GM18867 (cell line): ENCODE results near the gene TIMM9.
"Not testable (repeated sequence)": the region's sequence is repeated elsewhere in the genome, so short reads cannot be mapped to it uniquely, and the experiment has no call there.

Experiments used
- ATAC-seq: cut with Tn5 transposase; IDR thresholded peaks from one replicate; pipeline ENCODE4 v1.9.1; 2021; ENCODE audit warnings: mild to moderate bottlenecking, moderate library complexity; ENCODE audit not compliant: unreplicated experiment

The TIMM9 gene

GRCh38 chr14:58398895-58399294 is 28.4 kb downstream of the TIMM9 start:
- no peak for ATAC-seq

- no peak for ATAC-seq
Observed at GRCh38 chr14:58398495-58398894, 28.8 kb downstream of the TIMM9 start.

- no peak for ATAC-seq
Observed at GRCh38 chr14:58397156-58397555, 30.2 kb downstream of the TIMM9 start.

- peak; percentile 95 for ATAC-seq
Observed at GRCh38 chr14:58395812-58396788, 31.2 kb downstream of the TIMM9 start, which contains the start of gene TOMM20L. TOMM20L (plus strand) TSS chr14:58395930; CDS start chr14:58395958, 28 bp downstream.

- ATAC-seq: no peak
Observed at GRCh38 chr14:58395562-58395811, 31.8 kb downstream of the TIMM9 start.

- no peak for ATAC-seq
Observed at GRCh38 chr14:58390830-58391229, 36.5 kb downstream of the TIMM9 start.

- ATAC-seq: no peak
Observed at GRCh38 chr14:58376791-58377190, 50.5 kb downstream of the TIMM9 start.

GRCh38 chr14:58368956-58369355 is 58.4 kb downstream of the TIMM9 start:
- ATAC-seq: no peak

GRCh38 chr14:58367296-58367695 is 60.0 kb downstream of the TIMM9 start:
- ATAC-seq: no peak

- ATAC-seq: no peak
Observed at GRCh38 chr14:58364316-58364715, 63.0 kb downstream of the TIMM9 start.

GRCh38 chr14:58362798-58363412 is 64.4 kb downstream of the TIMM9 start:
- no peak for ATAC-seq

GRCh38 chr14:58362272-58362671 is 65.1 kb downstream of the TIMM9 start:
- not testable (repeated sequence) for ATAC-seq
